ENCODE measurements around the gene LPCAT3. TPM values are rescaled to one million over a fixed set of nuclear protein-coding genes. Genes with fewer than 3 reads are reported as not detected.
A peak's percentile ranks its signal among the peaks of the same experiment; 100 is the strongest.

LPCAT3 gene
- total and polyA plus RNA-seq, 8 donors: 15.0 to 116 (median 48.2) TPM

GRCh38 chr12:7023114-7023513, 4.8 kb upstream of the LPCAT3 start:
- WGBS, 5 donors: 67 to 89% (median 83%) methylated on average over 3 of the region's 3 CpGs
- Histone ChIP-seq H3K27me3 (no peaks in the 10 kb centered on the region), H3K27ac (no peak overlapping the region), H3K9me3 (no peaks in the 10 kb centered on the region), H3K4me3 (no peak overlapping the region), H3K36me3 (no peaks in the 10 kb centered on the region), H3K4me1 (peaks cover 0 to 11% (median 8%) of the 10 kb centered on the region in 4 donors)
- no peak for TF ChIP-seq CTCF (IDR thresholded peaks at IDR 0.05)
- no peak for TF ChIP-seq POLR2AphosphoS5 (IDR thresholded peaks at IDR 0.05)
- no peak for TF ChIP-seq EP300 (IDR thresholded peaks at IDR 0.05)
- no peak for TF ChIP-seq POLR2A (IDR thresholded peaks at IDR 0.05)
- intact Hi-C loops (cut with DNase I; ENCODE audit: low total_unique reads): no loop called here
- no peak for DNase-seq

- Histone ChIP-seq H3K36me3 (no peaks in the 10 kb centered on the region), H3K4me3 (no peak overlapping the region), H3K27ac (no peak overlapping the region), H3K27me3 (no peaks in the 10 kb centered on the region), H3K4me1 (peaks cover 7 to 22% (median 17%) of the 10 kb centered on the region in 4 donors), H3K9me3 (no peaks in the 10 kb centered on the region)
- 67 to 78% (median 77%) methylated on average over 5 of the region's 5 CpGs for WGBS, 5 donors
- no peak for DNase-seq
- TF ChIP-seq CTCF (IDR thresholded peaks at IDR 0.05) (no peak), EP300 (IDR thresholded peaks at IDR 0.05) (no peak), POLR2A (IDR thresholded peaks at IDR 0.05) (no peak), POLR2AphosphoS5 (IDR thresholded peaks at IDR 0.05) (no peak)
- intact Hi-C loops (cut with DNase I; ENCODE audit: low total_unique reads): no loop called here
Measured at GRCh38 chr12:7021956-7022355, 3.7 kb upstream of the LPCAT3 start.

GRCh38 chr12:7019043-7019569, 830 bp upstream of the LPCAT3 start:
- DNase-seq: peak in 1 of 2 donors; percentile 29
- Histone ChIP-seq H3K4me3 (peak overlapping the region; percentile 74 to 83 (median 79)), H3K9me3 (no peaks in the 10 kb centered on the region), H3K36me3 (peaks cover 0 to 9% (median 4%) of the 10 kb centered on the region in 4 donors), H3K27me3 (no peaks in the 10 kb centered on the region), H3K27ac (peak overlapping the region; percentile 95 to 98 (median 96)), H3K4me1 (peaks cover 7 to 44% (median 40%) of the 10 kb centered on the region in 4 donors)
- TF ChIP-seq CTCF (IDR thresholded peaks at IDR 0.05) (peak in 2 of 7 experiments; percentile 2 to 61), EP300 (IDR thresholded peaks at IDR 0.05) (no peak)
- intact Hi-C loops (cut with DNase I; ENCODE audit: low total_unique reads): no loop called here
- 4 to 10% (median 6%) methylated on average over 6 of the region's 6 CpGs for WGBS, 5 donors

- 0 to 1% (median 1%) methylated on average over 15 to 25 of the region's 25 CpGs for WGBS, 5 donors
- intact Hi-C loops (cut with DNase I; ENCODE audit: low total_unique reads): no loop called here
- peak in 1 of 2 donors; percentile 29 for DNase-seq
- Histone ChIP-seq H3K27ac (peak overlapping the region; percentile 95 to 98 (median 96)), H3K4me1 (peaks cover 7 to 56% (median 50%) of the 10 kb centered on the region in 4 donors), H3K27me3 (no peaks in the 10 kb centered on the region), H3K36me3 (peaks cover 3 to 21% (median 14%) of the 10 kb centered on the region in 4 donors), H3K9me3 (no peaks in the 10 kb centered on the region), H3K4me3 (peak overlapping the region; percentile 74 to 83 (median 79))
- TF ChIP-seq EP300 (IDR thresholded peaks at IDR 0.05) (no peak), POLR2A (IDR thresholded peaks at IDR 0.05) (no peak), CTCF (IDR thresholded peaks at IDR 0.05) (no peak), POLR2AphosphoS5 (IDR thresholded peaks at IDR 0.05) (no peak)
Measured at GRCh38 chr12:7017870-7018349, 366 bp downstream of the LPCAT3 start.

Data from stomach (tissue), 9 donors.